Naive B cell (primary cell): ENCODE data around the gene C20orf96. TPM values are rescaled to one million over a fixed set of nuclear protein-coding genes. Genes with fewer than 3 reads are reported as not detected.
A peak's percentile ranks its signal among the peaks of the same experiment; 100 is the strongest.
"Not testable (repeated sequence)": the region's sequence is repeated elsewhere in the genome, so short reads cannot be mapped to it uniquely, and the experiment has no call there.

Experiments used
- ATAC-seq, 2 donors: fragments of 150-1000 bp; cut with Tn5 transposase; 2 replicates each; pipeline ENCODE4 v1.10.0; 2021; ENCODE audit warnings: low read depth in 2 of 2, mild to moderate bottlenecking in 2 of 2, moderate library complexity in 2 of 2
- DNase-seq: peaks from one replicate; pipeline ENCODE4 v3.0.0; 2022
- H3K27ac Mint-ChIP-seq, 6 donors: one replicate each; pipeline ENCODE4 v1.8.0; 2020 to 2022; ENCODE audit warnings: mild to moderate bottlenecking in 6 of 6, mixed read lengths in 6 of 6, moderate library complexity in 5 of 6, inconsistent platforms in 2 of 6
- H3K27me3 Mint-ChIP-seq, 3 donors: one replicate each; pipeline ENCODE4 v1.8.0; 2021 to 2022; ENCODE audit warnings: mixed read lengths in 3 of 3, mild to moderate bottlenecking in 1 of 3
- H3K36me3 Mint-ChIP-seq, 2 donors: one replicate each; pipeline ENCODE4 v1.8.0; 2020 to 2022; ENCODE audit warnings: mixed read lengths in 2 of 2, inconsistent platforms in 1 of 2, mild to moderate bottlenecking in 1 of 2
- H3K4me1 Mint-ChIP-seq, 3 donors: one replicate each; pipeline ENCODE4 v1.8.0; 2020 to 2022; ENCODE audit warnings: mixed read lengths in 3 of 3, inconsistent platforms in 1 of 3, mild to moderate bottlenecking in 1 of 3, moderate library complexity in 1 of 3
- H3K4me3 Mint-ChIP-seq, 8 donors: one replicate each; pipeline ENCODE4 v1.8.0; 2020 to 2022; ENCODE audit warnings: mild to moderate bottlenecking in 8 of 8, mixed read lengths in 8 of 8, moderate library complexity in 8 of 8, inconsistent platforms in 2 of 8
- H3K9me3 Mint-ChIP-seq, 7 donors: one replicate each; pipeline ENCODE4 v1.8.0; 2020 to 2022; ENCODE audit warnings: mixed read lengths in 7 of 7, mild to moderate bottlenecking in 5 of 7, inconsistent platforms in 2 of 7, moderate library complexity in 1 of 7
- polyA plus RNA-seq, 6 donors: library from polyadenylated mRNA; unstranded; fragments of 300-500 nt; fragmentation: Illumina TruSeq; gene quantifications; one replicate each; pipeline ENCODE4 v1.2.3, GENCODE V29; 2021; ENCODE audit warnings: low read depth in 6 of 6

C20orf96 gene
- 1 to 10 TPM in 2 of 6 donors, under 1 TPM in 4; 0.18 to 1.4 (median 0.37) TPM for polyA plus RNA-seq

GRCh38 chr20:290084-290831 lies at the start of gene C20orf96:
Gene C20orf96 (minus strand): TSS chr20:290750. CDS start chr20:290610, 140 bp downstream.
- Mint-ChIP-seq H3K9me3 (no peaks in the 10 kb centered on the region), H3K27ac (peak within 1 kb of the TSS in 3 of 6 donors; percentile 54 to 78 (median 60)), H3K27me3 (no peaks in the 10 kb centered on the region), H3K4me3 (no peak within 1 kb of the TSS), H3K36me3 (no peaks in the 10 kb centered on the region), H3K4me1 (peaks cover 0 to 5% (median 0%) of the 10 kb centered on the region in 3 donors)
- DNase-seq: peak; percentile 83
- ATAC-seq: peak; percentile 91 to 92

GRCh38 chr20:336040-336439 lies 45.5 kb upstream of the C20orf96 start:
- H3K27me3 Mint-ChIP-seq, ATAC-seq, H3K36me3 Mint-ChIP-seq, DNase-seq, H3K9me3 Mint-ChIP-seq, H3K4me3 Mint-ChIP-seq: not testable (repeated sequence)
- peak overlapping the region in 1 of 6 donors; percentile 80 for H3K27ac Mint-ChIP-seq
- peaks cover 12 to 23% (median 18%) of the 10 kb centered on the region in 3 donors for H3K4me1 Mint-ChIP-seq

- Mint-ChIP-seq H3K4me3 (peak overlapping the region in 1 of 8 donors; percentile 63), H3K36me3 (no peaks in the 10 kb centered on the region), H3K27me3 (no peaks in the 10 kb centered on the region), H3K4me1 (peaks cover 26 to 33% (median 29%) of the 10 kb centered on the region in 3 donors), H3K27ac (no peak overlapping the region), H3K9me3 (no peaks in the 10 kb centered on the region)
- no peak for ATAC-seq
- no peak for DNase-seq
Measured at GRCh38 chr20:334578-334977, 44.0 kb upstream of the C20orf96 start.

GRCh38 chr20:330233-331149 lies 39.9 kb upstream of the C20orf96 start:
- DNase-seq (peak; percentile 71), ATAC-seq (peak; percentile 45 to 60)
- H3K4me1 Mint-ChIP-seq: peaks cover 33 to 38% (median 37%) of the 10 kb centered on the region in 3 donors
- H3K9me3 Mint-ChIP-seq: no peaks in the 10 kb centered on the region
- no peaks in the 10 kb centered on the region for H3K36me3 Mint-ChIP-seq
- no peaks in the 10 kb centered on the region for H3K27me3 Mint-ChIP-seq
- H3K27ac Mint-ChIP-seq: peak overlapping the region in 3 of 6 donors; percentile 15 to 74 (median 16)
- H3K4me3 Mint-ChIP-seq: peak overlapping the region in 4 of 8 donors; percentile 23 to 75 (median 69)

- Mint-ChIP-seq H3K4me1 (peaks cover 33 to 38% (median 37%) of the 10 kb centered on the region in 3 donors), H3K9me3 (no peaks in the 10 kb centered on the region), H3K4me3 (peak overlapping the region in 2 of 8 donors; percentile 73 to 75), H3K36me3 (no peaks in the 10 kb centered on the region), H3K27me3 (no peaks in the 10 kb centered on the region), H3K27ac (peak overlapping the region in 3 of 6 donors; percentile 16 to 74 (median 24))
- no peak for DNase-seq
- ATAC-seq: no peak
Measured at GRCh38 chr20:329851-330232, 39.3 kb upstream of the C20orf96 start.

GRCh38 chr20:328975-329695 lies 38.6 kb upstream of the C20orf96 start:
- H3K27me3 Mint-ChIP-seq: no peaks in the 10 kb centered on the region
- H3K27ac Mint-ChIP-seq: peak overlapping the region in 4 of 6 donors; percentile 28 to 69 (median 50)
- DNase-seq (no peak), ATAC-seq (no peak)
- no peaks in the 10 kb centered on the region for H3K9me3 Mint-ChIP-seq
- H3K4me3 Mint-ChIP-seq: peak overlapping the region in 6 of 8 donors; percentile 27 to 85 (median 64)
- no peaks in the 10 kb centered on the region for H3K36me3 Mint-ChIP-seq
- peaks cover 37 to 38% (median 38%) of the 10 kb centered on the region in 3 donors for H3K4me1 Mint-ChIP-seq

GRCh38 chr20:328027-328974 lies 37.8 kb upstream of the C20orf96 start:
- no peaks in the 10 kb centered on the region for H3K27me3 Mint-ChIP-seq
- peak overlapping the region; percentile 28 to 90 (median 54) for H3K27ac Mint-ChIP-seq
- peak overlapping the region; percentile 64 to 87 (median 80) for H3K4me3 Mint-ChIP-seq
- DNase-seq (no peak), ATAC-seq (no peak)
- H3K4me1 Mint-ChIP-seq: peaks cover 39 to 43% (median 41%) of the 10 kb centered on the region in 3 donors
- no peaks in the 10 kb centered on the region for H3K36me3 Mint-ChIP-seq
- no peaks in the 10 kb centered on the region for H3K9me3 Mint-ChIP-seq

GRCh38 chr20:327186-328026 lies 36.9 kb upstream of the C20orf96 start:
- no peaks in the 10 kb centered on the region for H3K9me3 Mint-ChIP-seq
- H3K4me1 Mint-ChIP-seq: peaks cover 39 to 45% (median 40%) of the 10 kb centered on the region in 3 donors
- peak overlapping the region; percentile 73 to 87 (median 82) for H3K4me3 Mint-ChIP-seq
- peak; percentile 69 for DNase-seq
- ATAC-seq: peak in 1 of 2 donors; percentile 1
- H3K27me3 Mint-ChIP-seq: no peaks in the 10 kb centered on the region
- no peaks in the 10 kb centered on the region for H3K36me3 Mint-ChIP-seq
- peak overlapping the region in 5 of 6 donors; percentile 26 to 80 (median 49) for H3K27ac Mint-ChIP-seq

- no peaks in the 10 kb centered on the region for H3K36me3 Mint-ChIP-seq
- no peaks in the 10 kb centered on the region for H3K27me3 Mint-ChIP-seq
- DNase-seq (no peak), ATAC-seq (no peak)
- peak overlapping the region in 5 of 6 donors; percentile 39 to 86 (median 52) for H3K27ac Mint-ChIP-seq
- H3K9me3 Mint-ChIP-seq: no peaks in the 10 kb centered on the region
- H3K4me3 Mint-ChIP-seq: peak overlapping the region; percentile 73 to 88 (median 82)
- H3K4me1 Mint-ChIP-seq: peaks cover 37 to 47% (median 39%) of the 10 kb centered on the region in 3 donors
Measured at GRCh38 chr20:326645-327185, 36.2 kb upstream of the C20orf96 start.

GRCh38 chr20:325889-326644 lies 35.5 kb upstream of the C20orf96 start:
- no peaks in the 10 kb centered on the region for H3K36me3 Mint-ChIP-seq
- H3K27ac Mint-ChIP-seq: peak overlapping the region in 5 of 6 donors; percentile 52 to 97 (median 67)
- ATAC-seq: peak in 1 of 2 donors; percentile 2
- H3K4me3 Mint-ChIP-seq: peak overlapping the region; percentile 83 to 94 (median 86)
- H3K4me1 Mint-ChIP-seq: peaks cover 37 to 46% (median 39%) of the 10 kb centered on the region in 3 donors
- peak; percentile 67 for DNase-seq
- H3K9me3 Mint-ChIP-seq: no peaks in the 10 kb centered on the region
- no peaks in the 10 kb centered on the region for H3K27me3 Mint-ChIP-seq
